Upper lobe of left lung (tissue), 4 donors: ENCODE results near the gene ZMPSTE24.

ENCODE experiments used
- POLR2A ChIP-seq, 4 donors: fragments of 450-650 bp; IDR thresholded peaks; one replicate each; pipeline ENCODE4 v1.5.1; 2016 to 2017; ENCODE audit warnings: antibody characterized with exemption in 4 of 4, mild to moderate bottlenecking in 2 of 4
- POLR2AphosphoS5 ChIP-seq, 2 donors: sonication (generic); formaldehyde crosslinking; IDR thresholded peaks; one replicate each; pipeline ENCODE4 v1.5.1; 2017; ENCODE audit warnings: antibody characterized with exemption in 2 of 2
- TF ChIP-seq, protein P1 (sequence below), 6 experiments: fragments of 450-650 bp in 4 of 6; fragments of 200-600 bp in 2 of 6; sonication (generic) in 2 of 6; IDR thresholded peaks; one replicate each; pipeline ENCODE4 v1.5.1; 2016 to 2019; ENCODE audit warnings: antibody characterized with exemption in 6 of 6

DNA sequence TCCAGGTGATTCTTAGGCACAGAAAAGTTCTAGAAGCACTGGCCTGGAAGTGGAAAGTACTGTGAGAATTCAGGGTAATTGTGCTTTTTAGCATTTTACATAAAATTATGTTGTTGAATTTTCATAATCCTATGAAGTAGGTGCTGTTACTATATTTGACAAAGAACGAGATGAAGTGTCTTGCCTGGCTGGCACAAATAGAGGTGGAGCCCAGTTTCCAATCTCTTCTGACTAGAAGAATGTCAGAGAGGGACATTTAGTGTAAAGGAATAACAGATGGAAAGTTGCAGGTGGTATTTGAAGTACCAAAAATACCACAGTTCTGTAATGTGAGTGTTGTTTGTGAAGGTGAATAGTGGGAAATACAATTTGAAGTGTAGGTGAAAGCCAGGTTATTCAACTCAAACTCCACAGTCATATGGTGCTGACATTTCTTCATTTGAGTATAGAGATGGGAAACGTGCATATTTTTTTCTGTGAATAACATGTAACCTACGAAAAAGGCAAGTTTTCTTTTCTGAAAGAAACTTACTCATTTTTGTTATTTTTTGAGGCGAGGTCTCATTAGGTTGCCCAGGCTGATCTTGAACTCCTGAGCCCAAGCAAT is 13.8 kb upstream of the ZMPSTE24 start:
- no peak for TF ChIP-seq POLR2A (IDR thresholded peaks at IDR 0.05)
- no peak for TF ChIP-seq POLR2AphosphoS5 (IDR thresholded peaks at IDR 0.05)
- TF ChIP-seq, protein P1, sequence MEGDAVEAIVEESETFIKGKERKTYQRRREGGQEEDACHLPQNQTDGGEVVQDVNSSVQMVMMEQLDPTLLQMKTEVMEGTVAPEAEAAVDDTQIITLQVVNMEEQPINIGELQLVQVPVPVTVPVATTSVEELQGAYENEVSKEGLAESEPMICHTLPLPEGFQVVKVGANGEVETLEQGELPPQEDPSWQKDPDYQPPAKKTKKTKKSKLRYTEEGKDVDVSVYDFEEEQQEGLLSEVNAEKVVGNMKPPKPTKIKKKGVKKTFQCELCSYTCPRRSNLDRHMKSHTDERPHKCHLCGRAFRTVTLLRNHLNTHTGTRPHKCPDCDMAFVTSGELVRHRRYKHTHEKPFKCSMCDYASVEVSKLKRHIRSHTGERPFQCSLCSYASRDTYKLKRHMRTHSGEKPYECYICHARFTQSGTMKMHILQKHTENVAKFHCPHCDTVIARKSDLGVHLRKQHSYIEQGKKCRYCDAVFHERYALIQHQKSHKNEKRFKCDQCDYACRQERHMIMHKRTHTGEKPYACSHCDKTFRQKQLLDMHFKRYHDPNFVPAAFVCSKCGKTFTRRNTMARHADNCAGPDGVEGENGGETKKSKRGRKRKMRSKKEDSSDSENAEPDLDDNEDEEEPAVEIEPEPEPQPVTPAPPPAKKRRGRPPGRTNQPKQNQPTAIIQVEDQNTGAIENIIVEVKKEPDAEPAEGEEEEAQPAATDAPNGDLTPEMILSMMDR (IDR thresholded peaks at IDR 0.05): no peak
